DOHH2 (cell line): ENCODE results near the gene COPS9.

Experiments
- EZH2phosphoT487 ChIP-seq: fragments of 200-600 bp; sonication (generic); IDR thresholded peaks from 2 replicates; pipeline ENCODE4 v1.6.1; 2017; ENCODE audit warnings: borderline replicate concordance, mild to moderate bottlenecking, antibody characterized with exemption, low read length, moderate library complexity, mixed read lengths
- TF ChIP-seq, protein P1 (sequence below): fragments of 200-600 bp; sonication (generic); IDR thresholded peaks from one replicate; pipeline ENCODE4 v1.5.1; 2014; ENCODE audit warnings: antibody characterized with exemption, mild to moderate bottlenecking, low read depth, low read length; ENCODE audit not compliant: poor library complexity, severe bottlenecking

DNA sequence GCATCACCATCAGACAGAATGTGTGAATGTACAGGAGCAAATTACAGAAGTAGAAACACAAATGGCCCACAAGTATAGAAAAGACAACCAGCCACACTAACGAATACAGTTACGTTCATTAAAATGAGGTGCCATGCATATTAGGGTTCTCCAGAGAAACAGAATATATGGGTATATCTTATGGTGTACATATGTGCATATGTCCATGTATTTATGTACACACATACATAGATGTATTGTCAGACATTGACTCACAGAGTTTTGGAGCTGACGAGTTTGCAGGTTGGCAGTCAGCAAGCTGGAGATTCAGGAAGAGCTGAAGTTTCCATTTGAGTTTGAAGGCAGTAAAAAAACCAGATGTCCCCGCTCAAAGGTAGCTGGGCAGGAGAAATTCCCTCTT is 33.0 kb downstream of the COPS9 start:
- TF ChIP-seq, protein P1, sequence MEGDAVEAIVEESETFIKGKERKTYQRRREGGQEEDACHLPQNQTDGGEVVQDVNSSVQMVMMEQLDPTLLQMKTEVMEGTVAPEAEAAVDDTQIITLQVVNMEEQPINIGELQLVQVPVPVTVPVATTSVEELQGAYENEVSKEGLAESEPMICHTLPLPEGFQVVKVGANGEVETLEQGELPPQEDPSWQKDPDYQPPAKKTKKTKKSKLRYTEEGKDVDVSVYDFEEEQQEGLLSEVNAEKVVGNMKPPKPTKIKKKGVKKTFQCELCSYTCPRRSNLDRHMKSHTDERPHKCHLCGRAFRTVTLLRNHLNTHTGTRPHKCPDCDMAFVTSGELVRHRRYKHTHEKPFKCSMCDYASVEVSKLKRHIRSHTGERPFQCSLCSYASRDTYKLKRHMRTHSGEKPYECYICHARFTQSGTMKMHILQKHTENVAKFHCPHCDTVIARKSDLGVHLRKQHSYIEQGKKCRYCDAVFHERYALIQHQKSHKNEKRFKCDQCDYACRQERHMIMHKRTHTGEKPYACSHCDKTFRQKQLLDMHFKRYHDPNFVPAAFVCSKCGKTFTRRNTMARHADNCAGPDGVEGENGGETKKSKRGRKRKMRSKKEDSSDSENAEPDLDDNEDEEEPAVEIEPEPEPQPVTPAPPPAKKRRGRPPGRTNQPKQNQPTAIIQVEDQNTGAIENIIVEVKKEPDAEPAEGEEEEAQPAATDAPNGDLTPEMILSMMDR, result no peak
- no peak for TF ChIP-seq EZH2phosphoT487
